Hepatocyte (in vitro differentiated cells): ENCODE results near the gene MXD4. TPM values are rescaled to one million over a fixed set of nuclear protein-coding genes. Genes with fewer than 3 reads are reported as not detected.

ENCODE experiments used
- DNase-seq: peaks from one replicate; pipeline ENCODE4 v3.0.0-alpha.2; 2016; ENCODE audit warnings: low spot score
- H2AFZ ChIP-seq: fragments of 200-600 bp; sonication (generic); 2 replicates; pipeline ENCODE4 v1.6.0; 2016; ENCODE audit warnings: antibody characterized with exemption, mild to moderate bottlenecking
- H3K27ac ChIP-seq: fragments of 200-600 bp; sonication (generic); 2 replicates; pipeline ENCODE4 v1.5.1; 2016; ENCODE audit warnings: mild to moderate bottlenecking
- H3K27me3 ChIP-seq: fragments of 200-600 bp; sonication (generic); 2 replicates; pipeline ENCODE4 v1.6.1; 2016
- H3K36me3 ChIP-seq: fragments of 200-600 bp; sonication (generic); replicated peaks from 2 replicates; pipeline ENCODE4 v1.5.1; 2016; ENCODE audit warnings: low read depth; ENCODE audit not compliant: insufficient read depth
- H3K4me1 ChIP-seq: fragments of 200-600 bp; sonication (generic); 2 replicates; pipeline ENCODE4 v1.5.1; 2016; ENCODE audit warnings: mild to moderate bottlenecking, moderate library complexity; ENCODE audit not compliant: insufficient read depth
- H3K4me2 ChIP-seq: fragments of 200-600 bp; sonication (generic); 2 replicates; pipeline ENCODE4 v1.6.0; 2016
- H3K4me3 ChIP-seq: fragments of 200-600 bp; sonication (generic); 2 replicates; pipeline ENCODE4 v1.5.1; 2016; ENCODE audit warnings: mild to moderate bottlenecking
- H3K79me2 ChIP-seq: fragments of 200-600 bp; sonication (generic); 2 replicates; pipeline ENCODE4 v1.6.0; 2017; ENCODE audit warnings: mild to moderate bottlenecking
- H3K9me2 ChIP-seq: fragments of 200-600 bp; sonication (generic); replicated peaks from 2 replicates; pipeline ENCODE4 v1.6.0; 2017; ENCODE audit warnings: mild to moderate bottlenecking; ENCODE audit not compliant: insufficient read depth
- H3K9me3 ChIP-seq: fragments of 200-600 bp; sonication (generic); 2 replicates; pipeline ENCODE4 v1.5.1; 2016; ENCODE audit warnings: low read depth, mild to moderate bottlenecking
- H4K20me1 ChIP-seq: fragments of 200-600 bp; sonication (generic); 2 replicates; pipeline ENCODE4 v1.6.0; 2016; ENCODE audit warnings: mild to moderate bottlenecking; ENCODE audit not compliant: insufficient read depth, poor library complexity, severe bottlenecking
- CTCF ChIP-seq: fragments of 200-600 bp; sonication (generic); IDR thresholded peaks from 2 replicates; pipeline ENCODE4 v1.5.1; 2016; ENCODE audit warnings: antibody characterized with exemption, mild to moderate bottlenecking; ENCODE audit not compliant: poor library complexity
- EZH2 ChIP-seq: fragments of 200-600 bp; sonication (generic); IDR thresholded peaks from 2 replicates; pipeline ENCODE4 v1.6.1; 2016; ENCODE audit warnings: antibody characterized with exemption, mild to moderate bottlenecking, borderline replicate concordance
- EZH2phosphoT487 ChIP-seq: fragments of 200-600 bp; sonication (generic); IDR thresholded peaks from one replicate; pipeline ENCODE4 v1.6.1; 2018; ENCODE audit warnings: antibody characterized with exemption, mild to moderate bottlenecking, low read depth, moderate library complexity; ENCODE audit not compliant: unreplicated experiment, severe bottlenecking
- WGBS: methylation state at CpG from one replicate; pipeline ENCODE4 v1.1.6; 2016; ENCODE audit warnings: low lambda C conversion rate; ENCODE audit errors: missing lambda C conversion rate; 5-methylcytosine and 5-hydroxymethylcytosine counted together
- polyA plus RNA-seq: library from polyadenylated mRNA; unstranded; fragments of >200 nt; fragmentation: Nextera tagmentation; extraction: Ambion mirVana; gene quantifications from 2 replicates; pipeline ENCODE4 v1.2.1, GENCODE V29; 2016
- total RNA-seq: library from RNA; depleted of rRNA; stranded (reverse); fragments of >200 nt; gene quantifications from 2 replicates; pipeline ENCODE4 v1.2.3, GENCODE V29; 2014

MXD4 gene
- total and polyA plus RNA-seq, 2 experiments from 2014 or later: 56.7 to 127 TPM

- H3K4me2 ChIP-seq: no peak overlapping the region
- H3K79me2 ChIP-seq: peaks cover 52% of the 10 kb centered on the region
- no peaks in the 10 kb centered on the region for H3K36me3 ChIP-seq
- 83% methylated on average over 17 of the region's 18 CpGs for WGBS
- H3K4me3 ChIP-seq: no peak overlapping the region
- H3K4me1 ChIP-seq: peaks cover 19% of the 10 kb centered on the region
- no peak overlapping the region for H2AFZ ChIP-seq
- no peaks in the 10 kb centered on the region for H3K27me3 ChIP-seq
- no peak overlapping the region for H3K27ac ChIP-seq
- no peaks in the 10 kb centered on the region for H3K9me2 ChIP-seq
- TF ChIP-seq CTCF (no peak), EZH2 (no peak), EZH2phosphoT487 (no peak)
- no peaks in the 10 kb centered on the region for H3K9me3 ChIP-seq
- DNase-seq: peak; percentile 25
- peaks cover 89% of the 10 kb centered on the region for H4K20me1 ChIP-seq
Measured at GRCh38 chr4:2255501-2256155, 6.3 kb downstream of the MXD4 start.

GRCh38 chr4:2254665-2255500 lies 7.0 kb downstream of the MXD4 start:
- H3K4me2 ChIP-seq: no peak overlapping the region
- TF ChIP-seq EZH2phosphoT487: no peak
- no peak for TF ChIP-seq CTCF
- no peak for TF ChIP-seq EZH2
- H3K9me2 ChIP-seq: no peaks in the 10 kb centered on the region
- H3K27me3 ChIP-seq: no peaks in the 10 kb centered on the region
- H3K36me3 ChIP-seq: no peaks in the 10 kb centered on the region
- no peak overlapping the region for H3K4me3 ChIP-seq
- H3K27ac ChIP-seq: no peak overlapping the region
- H3K4me1 ChIP-seq: peaks cover 13% of the 10 kb centered on the region
- DNase-seq: peak; percentile 2
- H3K9me3 ChIP-seq: no peaks in the 10 kb centered on the region
- H2AFZ ChIP-seq: no peak overlapping the region
- peaks cover 44% of the 10 kb centered on the region for H3K79me2 ChIP-seq
- H4K20me1 ChIP-seq: peaks cover 81% of the 10 kb centered on the region
- 92% methylated on average over 32 of the region's 32 CpGs for WGBS

DNA sequence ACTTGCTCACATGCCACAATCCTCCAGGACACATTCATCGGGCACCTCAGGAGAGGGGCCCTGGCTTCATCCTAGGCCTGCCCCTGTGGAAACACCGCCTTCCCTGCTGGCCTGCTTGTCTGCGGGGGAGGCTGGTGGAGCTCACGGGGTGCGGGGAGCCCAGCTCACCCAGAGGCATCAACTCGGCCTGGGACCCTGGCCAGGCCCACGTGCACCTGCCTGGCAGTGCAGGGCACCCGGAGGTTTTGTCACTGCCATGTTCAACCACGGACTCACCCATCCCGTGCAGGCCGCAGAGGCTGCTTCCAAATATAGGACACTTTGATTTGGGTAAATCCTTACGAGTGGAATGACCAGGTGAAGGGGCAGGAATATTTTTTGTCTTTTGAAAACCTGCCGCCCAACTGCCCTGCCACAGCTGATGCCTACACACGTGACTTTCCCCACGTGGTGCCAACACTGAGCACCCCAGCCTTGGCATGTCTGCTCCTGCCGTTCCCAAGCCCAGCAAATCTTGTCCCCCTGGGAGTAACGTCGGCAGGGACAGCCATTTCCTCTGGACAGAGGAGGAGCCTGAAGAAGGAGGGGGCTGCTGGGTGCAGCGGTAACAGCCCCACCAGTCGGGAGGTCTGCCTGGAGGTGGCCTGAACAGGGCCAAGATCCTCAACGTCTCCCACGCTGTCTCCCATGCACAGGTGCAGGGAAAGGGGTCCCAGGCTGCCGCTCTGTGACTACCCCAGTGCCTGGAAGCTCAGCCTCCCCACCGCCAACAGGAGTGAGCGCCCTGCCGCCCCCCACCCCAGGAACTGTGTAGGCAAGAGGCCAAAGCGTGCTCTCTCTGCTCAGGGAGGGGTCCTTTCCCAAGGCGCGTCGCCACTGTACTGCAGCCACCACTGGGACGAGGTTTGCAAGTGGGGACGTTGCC lies 8.5 kb downstream of the MXD4 start:
- H3K27ac ChIP-seq: no peak overlapping the region
- TF ChIP-seq EZH2phosphoT487 (no peak), EZH2 (no peak), CTCF (no peak)
- H2AFZ ChIP-seq: no peak overlapping the region
- H3K36me3 ChIP-seq: no peaks in the 10 kb centered on the region
- no peak for DNase-seq
- no peak overlapping the region for H3K4me2 ChIP-seq
- H3K4me1 ChIP-seq: peaks cover 6% of the 10 kb centered on the region
- peaks cover 67% of the 10 kb centered on the region for H4K20me1 ChIP-seq
- peaks cover 30% of the 10 kb centered on the region for H3K79me2 ChIP-seq
- 94% methylated on average over 32 of the region's 32 CpGs for WGBS
- no peaks in the 10 kb centered on the region for H3K9me2 ChIP-seq
- H3K9me3 ChIP-seq: no peaks in the 10 kb centered on the region
- H3K4me3 ChIP-seq: no peak overlapping the region
- no peaks in the 10 kb centered on the region for H3K27me3 ChIP-seq
